Tibial nerve (tissue), 4 donors: ENCODE data around the gene POLK. TPM values are rescaled to one million over a fixed set of nuclear protein-coding genes. Genes with fewer than 3 reads are reported as not detected.

Experiments used
- DNase-seq, 2 donors: peaks; one replicate each; pipeline ENCODE4 v3.0.0-alpha.2; 2019; ENCODE audit warnings: low spot score in 2 of 2
- H3K27ac ChIP-seq, 4 donors: fragments of 200-600 bp; sonication (generic) in 3 of 4; one replicate each; pipeline ENCODE4 v1.5.1; 2017 to 2019; ENCODE audit warnings: mild to moderate bottlenecking in 1 of 4
- H3K27me3 ChIP-seq, 2 donors: fragments of 200-600 bp; sonication (generic) in 1 of 2; one replicate each; pipeline versions ENCODE4 v1.5.1 to v1.6.0; 2017 to 2019
- H3K36me3 ChIP-seq, 3 donors: fragments of 200-600 bp; sonication (generic); one replicate each; pipeline ENCODE4 v1.5.1; 2018 to 2019
- H3K4me1 ChIP-seq, 4 donors: fragments of 200-600 bp; sonication (generic) in 3 of 4; one replicate each; pipeline ENCODE4 v1.5.1; 2017 to 2019
- H3K4me3 ChIP-seq, 4 donors: fragments of 200-600 bp; sonication (generic) in 3 of 4; one replicate each; pipeline ENCODE4 v1.5.1; 2017 to 2019; ENCODE audit warnings: mild to moderate bottlenecking in 1 of 4, moderate library complexity in 1 of 4
- H3K9me3 ChIP-seq, 4 donors: fragments of 200-600 bp; sonication (generic) in 3 of 4; one replicate each; pipeline ENCODE4 v1.5.1; 2017 to 2019
- EP300 ChIP-seq, 2 donors: sonication (generic); formaldehyde crosslinking; IDR thresholded peaks; one replicate each; pipeline ENCODE4 v1.6.1; 2017; ENCODE audit warnings: antibody characterized with exemption in 2 of 2, mild to moderate bottlenecking in 1 of 2
- POLR2A ChIP-seq, 2 donors: fragments of 450-650 bp; IDR thresholded peaks; one replicate each; pipeline ENCODE4 v1.6.1; 2017; ENCODE audit warnings: antibody characterized with exemption in 2 of 2, mild to moderate bottlenecking in 2 of 2, moderate library complexity in 2 of 2
- WGBS, 2 donors: methylation state at CpG; one replicate each; pipeline ENCODE4 v1.1.5; 2018; 5-methylcytosine and 5-hydroxymethylcytosine counted together
- total RNA-seq, 4 donors: library from RNA; depleted of rRNA; stranded (reverse); fragments of >200 nt; gene quantifications; one replicate each; pipeline ENCODE4 v1.1.0, GENCODE V29; 2016
- TF ChIP-seq, protein P1 (sequence below), 5 experiments: fragments of 200-600 bp in 3 of 5; fragments of 450-650 bp in 2 of 5; sonication (generic) in 3 of 5; IDR thresholded peaks; one replicate each; pipeline ENCODE4 v1.5.1; 2016 to 2019; ENCODE audit warnings: antibody characterized with exemption in 5 of 5, mild to moderate bottlenecking in 3 of 5, moderate library complexity in 2 of 5

POLK gene
- total RNA-seq, 4 donors from 2014 or later, result 48.6 to 58.8 (median 56.2) TPM

DNA sequence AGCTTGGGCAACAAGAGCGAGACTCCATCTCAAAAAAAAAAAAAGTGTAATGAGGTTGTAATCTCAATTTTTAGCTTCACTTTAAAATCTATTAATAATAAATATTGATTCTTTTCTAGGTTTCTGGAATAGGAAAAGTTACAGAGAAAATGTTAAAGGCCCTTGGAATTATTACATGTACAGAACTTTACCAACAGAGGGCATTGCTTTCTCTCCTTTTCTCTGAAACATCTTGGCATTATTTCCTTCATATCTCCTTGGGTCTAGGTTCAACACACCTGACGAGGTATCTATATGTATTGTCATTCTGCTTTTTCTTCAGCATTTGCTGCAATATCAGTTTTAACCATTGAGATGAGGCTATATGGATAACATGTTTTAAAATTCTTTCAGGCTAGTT, 73.0 kb downstream of the POLK start:
- no peak for DNase-seq
- Histone ChIP-seq H3K9me3 (no peaks in the 10 kb centered on the region), H3K4me3 (no peak overlapping the region), H3K27me3 (no peaks in the 10 kb centered on the region), H3K36me3 (peaks cover 0 to 54% (median 0%) of the 10 kb centered on the region in 3 donors), H3K4me1 (no peaks in the 10 kb centered on the region), H3K27ac (no peak overlapping the region)
- TF ChIP-seq, protein P1, sequence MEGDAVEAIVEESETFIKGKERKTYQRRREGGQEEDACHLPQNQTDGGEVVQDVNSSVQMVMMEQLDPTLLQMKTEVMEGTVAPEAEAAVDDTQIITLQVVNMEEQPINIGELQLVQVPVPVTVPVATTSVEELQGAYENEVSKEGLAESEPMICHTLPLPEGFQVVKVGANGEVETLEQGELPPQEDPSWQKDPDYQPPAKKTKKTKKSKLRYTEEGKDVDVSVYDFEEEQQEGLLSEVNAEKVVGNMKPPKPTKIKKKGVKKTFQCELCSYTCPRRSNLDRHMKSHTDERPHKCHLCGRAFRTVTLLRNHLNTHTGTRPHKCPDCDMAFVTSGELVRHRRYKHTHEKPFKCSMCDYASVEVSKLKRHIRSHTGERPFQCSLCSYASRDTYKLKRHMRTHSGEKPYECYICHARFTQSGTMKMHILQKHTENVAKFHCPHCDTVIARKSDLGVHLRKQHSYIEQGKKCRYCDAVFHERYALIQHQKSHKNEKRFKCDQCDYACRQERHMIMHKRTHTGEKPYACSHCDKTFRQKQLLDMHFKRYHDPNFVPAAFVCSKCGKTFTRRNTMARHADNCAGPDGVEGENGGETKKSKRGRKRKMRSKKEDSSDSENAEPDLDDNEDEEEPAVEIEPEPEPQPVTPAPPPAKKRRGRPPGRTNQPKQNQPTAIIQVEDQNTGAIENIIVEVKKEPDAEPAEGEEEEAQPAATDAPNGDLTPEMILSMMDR (IDR thresholded peaks at IDR 0.05), result no peak
- TF ChIP-seq POLR2A (IDR thresholded peaks at IDR 0.05), result no peak
- TF ChIP-seq EP300 (IDR thresholded peaks at IDR 0.05), result no peak
- WGBS, 2 donors, result 89 to 93% methylated on average over 2 of the region's 2 CpGs

DNA sequence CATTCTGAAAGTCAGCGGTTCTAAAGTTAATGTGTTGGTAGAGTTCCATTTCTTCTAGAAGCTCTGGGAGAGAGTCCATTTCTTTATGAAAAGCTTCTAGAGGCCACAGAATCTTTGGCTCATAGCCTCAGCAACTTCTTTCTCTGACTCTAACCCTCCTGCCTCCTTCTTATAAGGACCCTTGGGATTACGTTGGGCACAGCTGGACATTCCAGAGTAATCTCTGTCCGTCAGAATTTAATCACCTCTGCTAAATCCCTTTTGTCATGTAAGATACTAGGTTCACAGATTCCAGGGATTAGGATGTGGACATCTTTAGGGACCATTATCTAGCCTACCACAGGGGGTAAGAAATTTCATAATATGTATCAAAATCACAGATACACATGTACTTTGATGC, 77.0 kb downstream of the POLK start:
- Histone ChIP-seq H3K27ac (no peak overlapping the region), H3K27me3 (no peaks in the 10 kb centered on the region), H3K36me3 (peaks cover 0 to 56% (median 0%) of the 10 kb centered on the region in 3 donors), H3K9me3 (no peaks in the 10 kb centered on the region), H3K4me3 (no peak overlapping the region), H3K4me1 (no peaks in the 10 kb centered on the region)
- WGBS, 2 donors, result 67 to 77% methylated on average over 3 of the region's 3 CpGs
- DNase-seq, result no peak
- TF ChIP-seq, protein P1 (IDR thresholded peaks at IDR 0.05), result no peak
- TF ChIP-seq EP300 (IDR thresholded peaks at IDR 0.05), result no peak

DNA sequence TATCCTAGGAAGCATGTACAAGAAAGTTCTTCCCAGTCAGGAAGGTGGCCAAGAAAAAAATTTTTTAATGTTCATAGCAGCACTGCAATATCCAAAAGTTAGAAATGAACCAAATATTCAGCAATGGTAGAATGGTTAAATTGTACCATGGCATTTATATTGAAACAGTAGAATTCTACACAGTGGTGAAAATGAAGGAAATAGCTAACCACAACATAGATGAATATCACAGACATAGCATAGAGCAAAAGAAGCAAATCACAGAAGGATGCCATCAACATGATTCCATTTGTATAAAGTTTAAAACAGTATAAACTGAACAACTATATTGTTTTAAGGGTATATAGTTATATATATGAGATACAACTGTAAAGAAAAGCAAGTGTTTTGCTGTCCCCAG, 88.8 kb downstream of the POLK start:
- H3K27ac ChIP-seq, result no peak overlapping the region
- no peaks in the 10 kb centered on the region for H3K27me3 ChIP-seq
- no peak overlapping the region for H3K4me3 ChIP-seq
- no peak for DNase-seq
- peaks cover 0 to 55% (median 0%) of the 10 kb centered on the region in 3 donors for H3K36me3 ChIP-seq
- H3K4me1 ChIP-seq, result no peaks in the 10 kb centered on the region
- TF ChIP-seq EP300 (IDR thresholded peaks at IDR 0.05), result no peak
- H3K9me3 ChIP-seq, result no peaks in the 10 kb centered on the region

GRCh38 chr5:75601567-75601966, 89.9 kb downstream of the POLK start:
- H3K4me3 ChIP-seq, result no peak overlapping the region
- H3K36me3 ChIP-seq, result peaks cover 0 to 49% (median 0%) of the 10 kb centered on the region in 3 donors
- no peaks in the 10 kb centered on the region for H3K4me1 ChIP-seq
- H3K27me3 ChIP-seq, result no peaks in the 10 kb centered on the region
- WGBS, 2 donors, result 91 to 100% methylated on average over 1 of the region's 1 CpG
- TF ChIP-seq EP300 (IDR thresholded peaks at IDR 0.05) (no peak), POLR2A (IDR thresholded peaks at IDR 0.05) (no peak)
- TF ChIP-seq, protein P1 (IDR thresholded peaks at IDR 0.05), result no peak
- no peak overlapping the region for H3K27ac ChIP-seq
- H3K9me3 ChIP-seq, result no peaks in the 10 kb centered on the region
- DNase-seq, result no peak

GRCh38 chr5:75601996-75602395, 90.3 kb downstream of the POLK start:
- 96 to 98% methylated on average over 3 of the region's 3 CpGs for WGBS, 2 donors

More at GRCh38 chr5:75601996-75602395, 90.3 kb downstream of the POLK start:
- no peak overlapping the region for H3K4me3 ChIP-seq
- no peaks in the 10 kb centered on the region for H3K27me3 ChIP-seq
- H3K9me3 ChIP-seq, result no peaks in the 10 kb centered on the region
- no peak overlapping the region for H3K27ac ChIP-seq
- peaks cover 0 to 45% (median 0%) of the 10 kb centered on the region in 3 donors for H3K36me3 ChIP-seq
- TF ChIP-seq, protein P1 (IDR thresholded peaks at IDR 0.05), result no peak
- TF ChIP-seq EP300 (IDR thresholded peaks at IDR 0.05) (no peak), POLR2A (IDR thresholded peaks at IDR 0.05) (no peak)
- no peak for DNase-seq
- H3K4me1 ChIP-seq, result no peaks in the 10 kb centered on the region
